ENCODE results near the gene KCTD21.

- no peak for TF ChIP-seq USF2 (IDR thresholded peaks at IDR 0.05; ENCODE audit: low read depth, low read length)
- peak; percentile 64 for TF ChIP-seq CTCF (conservative IDR thresholded peaks at IDR 0.05; ENCODE audit: low read depth, low read length)
- peak; percentile 47 for TF ChIP-seq CEBPB (IDR thresholded peaks at IDR 0.05; ENCODE audit: low read depth, low read length)
- TF ChIP-seq RFX5 (IDR thresholded peaks at IDR 0.05; ENCODE audit: low read depth, low read length) = no peak
- TF ChIP-seq POLR2A (IDR thresholded peaks at IDR 0.05; ENCODE audit: low read depth, low read length) = no peak
- TF ChIP-seq ELK1 (IDR thresholded peaks at IDR 0.05; ENCODE audit: borderline replicate concordance, low read depth, low read length) = no peak
- no peak for TF ChIP-seq CHD1 (IDR thresholded peaks at IDR 0.05; ENCODE audit: low read depth, low read length)
- TF ChIP-seq MXI1 (IDR thresholded peaks at IDR 0.05; ENCODE audit: borderline replicate concordance, low read depth, low read length) = no peak
- TF ChIP-seq MAZ (IDR thresholded peaks at IDR 0.05; ENCODE audit: borderline replicate concordance, low read depth, low read length) = no peak
- TF ChIP-seq RCOR1 (IDR thresholded peaks at IDR 0.05; ENCODE audit: insufficient replicate concordance, low read length) = no peak
- peak; percentile 71 for TF ChIP-seq RAD21 (IDR thresholded peaks at IDR 0.05; ENCODE audit: low read length)
Measured at GRCh38 chr11:78149646-78150045, 38.8 kb downstream of the KCTD21 start.
